NCI-H69 (cell line): ENCODE results near the gene NBAS.

Source experiments
- DNase-seq: peaks from one replicate; lab custom pipeline; 2025; lab: John Stamatoyannopoulos, UW

The NBAS gene

DNA sequence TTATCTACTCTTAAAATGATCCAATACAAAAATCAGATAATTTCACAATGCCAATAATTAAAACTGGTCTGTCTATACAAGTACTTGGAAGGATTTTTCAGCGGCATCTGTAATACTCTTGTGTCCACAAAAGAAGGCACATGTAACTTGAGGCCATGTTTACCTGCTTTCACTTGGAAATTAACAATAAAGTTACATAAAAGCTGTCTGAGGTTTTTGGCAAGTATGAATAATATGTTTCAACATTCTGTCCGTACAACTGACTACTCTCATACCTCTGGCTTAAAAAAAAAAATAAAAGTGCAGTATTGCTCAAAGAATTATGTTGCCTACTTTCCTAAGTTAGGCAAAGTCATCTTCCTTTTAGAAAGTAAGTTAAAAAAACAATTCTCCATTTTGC lies 253.6 kb downstream of the NBAS start:
- peak; percentile 7 for DNase-seq

DNA sequence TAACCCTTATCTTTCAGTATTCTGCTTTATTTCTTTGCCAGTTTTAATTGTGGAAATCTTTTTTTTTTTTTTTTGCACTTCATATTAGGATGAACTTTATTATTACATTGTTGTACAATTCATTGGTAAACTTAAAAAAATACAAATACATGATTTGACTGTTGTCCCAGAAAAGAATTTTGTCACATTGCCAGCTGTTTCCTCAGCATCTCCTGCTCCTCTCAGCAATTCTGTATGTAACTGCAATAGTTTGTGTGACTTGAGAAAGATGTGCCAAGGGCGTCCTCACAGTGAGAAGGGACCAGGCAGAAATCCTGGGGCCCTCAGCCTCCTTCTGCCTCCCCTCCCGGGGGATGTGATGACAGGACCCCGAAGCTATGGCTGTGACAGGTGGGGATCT lies 254.4 kb downstream of the NBAS start:
- no peak for DNase-seq

DNA sequence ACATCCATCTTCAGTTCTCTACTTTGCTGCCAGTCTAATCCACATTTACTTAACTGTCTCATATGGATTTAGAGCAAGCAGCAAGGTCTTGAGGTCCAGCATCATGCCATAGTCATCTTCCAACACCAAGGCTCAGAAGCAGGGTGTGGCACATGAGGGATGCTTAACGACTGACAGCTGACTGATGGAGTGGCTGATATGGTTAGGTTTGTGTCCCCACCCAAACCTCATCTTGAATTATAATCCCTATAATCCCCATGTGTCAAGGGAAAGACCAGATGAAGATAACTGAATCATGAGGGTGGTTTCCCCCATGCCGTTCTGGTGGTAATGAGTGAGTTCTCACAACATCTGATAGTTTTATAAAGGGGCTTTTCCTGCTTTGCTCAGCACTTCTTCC lies 257.3 kb downstream of the NBAS start:
- DNase-seq: no peak

DNA sequence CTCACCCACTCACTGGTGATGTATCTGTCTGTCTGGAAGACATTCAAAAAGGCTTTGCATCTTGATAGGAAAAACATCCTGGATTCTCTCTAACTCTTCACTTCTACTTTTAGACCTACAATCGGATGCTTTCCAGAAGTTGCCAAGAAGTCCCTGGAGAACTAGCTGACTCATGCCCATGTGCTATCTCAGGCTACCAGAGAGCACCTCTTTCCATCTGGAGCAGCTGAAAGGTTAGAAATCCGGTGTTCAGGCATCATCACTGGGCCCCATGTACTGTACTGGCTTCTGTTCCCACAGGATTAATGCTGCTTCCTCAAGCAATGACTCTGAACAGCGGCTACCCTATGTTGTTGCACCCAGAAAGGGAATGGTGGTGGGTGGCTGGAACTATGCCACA lies 259.0 kb downstream of the NBAS start:
- DNase-seq: no peak

DNA sequence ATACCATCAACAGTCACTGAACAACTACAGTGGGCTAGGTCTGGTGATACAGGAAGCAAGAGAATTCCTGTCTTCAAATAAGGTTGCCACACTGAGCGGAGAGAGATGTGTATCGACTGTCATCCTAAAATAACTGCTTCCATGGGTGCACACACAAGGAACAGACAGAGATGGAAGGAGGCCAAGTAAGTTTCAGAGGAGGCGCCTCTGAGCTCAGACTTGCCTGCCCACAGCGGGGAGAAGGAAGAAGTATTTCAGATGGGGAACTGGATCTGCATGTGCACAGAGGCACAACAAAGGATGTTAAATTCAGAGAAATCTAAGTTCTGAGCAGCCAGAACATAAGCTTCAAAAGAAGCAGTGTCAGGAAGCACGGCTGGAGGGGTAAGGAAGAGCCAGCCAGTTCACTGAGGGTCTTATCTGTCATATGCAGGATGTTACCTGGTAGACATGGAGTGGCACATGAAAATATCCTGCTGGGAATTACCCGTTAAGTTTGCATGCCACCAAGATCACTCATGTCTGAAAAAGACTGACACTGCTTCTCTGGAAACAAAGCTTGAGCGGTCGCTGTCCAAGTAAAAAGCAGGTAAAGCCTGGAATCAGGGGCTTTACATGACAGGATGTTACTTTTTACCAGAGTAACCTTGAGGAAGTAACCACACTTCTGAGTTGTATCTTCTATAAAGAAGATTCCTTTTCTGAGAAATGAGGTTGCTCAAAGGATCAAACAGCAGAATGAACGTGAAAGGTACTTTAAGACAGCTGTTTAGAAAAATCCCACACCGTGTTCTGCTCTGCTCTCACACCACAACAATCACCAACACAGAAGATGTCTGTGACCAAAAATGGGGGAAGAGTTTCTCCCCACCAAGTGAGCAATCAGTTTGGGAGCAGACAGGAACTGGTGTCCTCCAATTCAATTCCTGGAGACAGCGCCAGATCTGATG lies 260.2 kb downstream of the NBAS start:
- DNase-seq: no peak

DNA sequence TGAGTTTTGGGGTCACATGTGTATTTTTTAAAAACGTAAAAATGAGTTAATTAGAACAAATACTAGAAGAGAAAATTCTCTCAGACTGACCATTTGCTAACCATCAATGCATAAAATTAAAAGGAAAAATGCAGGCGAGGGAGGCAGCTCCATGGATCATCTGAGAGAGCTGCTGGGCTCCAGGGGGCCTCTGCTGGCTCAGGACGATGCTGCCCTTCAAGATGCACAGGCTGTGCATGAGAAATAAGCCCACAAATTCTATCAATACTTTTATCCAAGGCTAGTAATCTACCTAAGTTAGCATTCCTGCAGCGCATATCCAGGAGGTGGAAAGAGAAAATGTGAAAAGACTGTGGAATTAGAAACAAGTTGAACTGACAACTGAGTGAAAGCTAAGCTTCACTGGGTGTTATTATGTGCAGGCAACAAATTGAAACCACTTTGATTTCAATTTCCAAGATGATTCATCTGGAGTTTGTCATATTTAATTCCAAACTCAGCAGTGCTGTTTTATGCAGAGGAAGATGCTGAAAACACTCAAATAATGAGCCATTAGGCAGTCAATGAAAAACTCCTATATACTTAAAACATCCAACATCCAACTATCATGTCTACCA lies 261.1 kb downstream of the NBAS start:
- DNase-seq: no peak

DNA sequence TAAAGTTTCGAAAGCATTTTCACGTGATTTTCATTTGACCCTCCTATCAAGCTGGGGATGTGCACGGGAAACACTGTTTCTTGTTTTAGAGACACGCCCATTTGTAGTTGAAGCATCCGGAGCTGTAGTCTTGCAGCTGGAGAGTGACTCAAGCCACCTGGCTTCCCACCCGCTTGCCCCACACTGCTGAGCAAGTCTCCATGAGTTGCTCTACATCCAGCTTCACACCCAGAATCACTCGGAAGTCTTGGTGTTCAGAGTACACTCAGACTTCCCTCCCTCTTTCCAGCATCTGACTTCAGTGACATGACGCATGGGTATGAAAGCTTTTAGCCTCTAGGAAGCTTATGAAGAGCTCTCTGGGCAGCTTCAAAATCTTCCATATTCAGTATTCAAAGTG lies 262.4 kb downstream of the NBAS start:
- DNase-seq: no peak

DNA sequence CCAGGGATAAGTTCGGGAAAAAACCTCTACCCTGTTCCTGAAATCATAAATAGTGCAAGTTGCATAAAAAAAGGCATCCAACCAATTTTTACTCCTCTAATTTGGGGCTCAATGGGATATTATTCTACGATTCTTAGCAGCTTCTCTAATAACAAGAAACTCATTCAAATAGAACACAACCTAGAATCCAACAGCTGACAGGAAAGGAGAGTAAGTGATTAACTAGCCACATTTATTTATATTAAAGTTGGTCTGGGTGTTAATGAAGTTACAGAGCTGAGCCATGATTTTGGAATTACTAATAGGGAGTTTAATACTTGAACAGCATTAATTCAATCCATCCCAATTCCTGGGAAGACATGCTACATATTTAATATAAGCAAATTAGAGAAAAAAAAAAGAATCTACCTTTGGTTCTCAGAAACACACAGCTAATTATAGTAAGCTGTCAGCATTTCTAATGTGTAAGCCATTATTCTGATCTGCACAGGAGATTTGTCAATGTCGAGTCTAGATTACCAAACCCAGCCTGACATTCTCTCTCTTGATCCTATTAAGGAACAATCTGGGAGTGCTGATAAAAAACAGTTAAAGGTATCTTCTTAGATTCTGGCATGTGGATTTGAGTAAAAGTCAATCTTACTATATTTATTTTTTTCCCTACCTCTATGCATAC lies 267.7 kb downstream of the NBAS start:
- DNase-seq: no peak

DNA sequence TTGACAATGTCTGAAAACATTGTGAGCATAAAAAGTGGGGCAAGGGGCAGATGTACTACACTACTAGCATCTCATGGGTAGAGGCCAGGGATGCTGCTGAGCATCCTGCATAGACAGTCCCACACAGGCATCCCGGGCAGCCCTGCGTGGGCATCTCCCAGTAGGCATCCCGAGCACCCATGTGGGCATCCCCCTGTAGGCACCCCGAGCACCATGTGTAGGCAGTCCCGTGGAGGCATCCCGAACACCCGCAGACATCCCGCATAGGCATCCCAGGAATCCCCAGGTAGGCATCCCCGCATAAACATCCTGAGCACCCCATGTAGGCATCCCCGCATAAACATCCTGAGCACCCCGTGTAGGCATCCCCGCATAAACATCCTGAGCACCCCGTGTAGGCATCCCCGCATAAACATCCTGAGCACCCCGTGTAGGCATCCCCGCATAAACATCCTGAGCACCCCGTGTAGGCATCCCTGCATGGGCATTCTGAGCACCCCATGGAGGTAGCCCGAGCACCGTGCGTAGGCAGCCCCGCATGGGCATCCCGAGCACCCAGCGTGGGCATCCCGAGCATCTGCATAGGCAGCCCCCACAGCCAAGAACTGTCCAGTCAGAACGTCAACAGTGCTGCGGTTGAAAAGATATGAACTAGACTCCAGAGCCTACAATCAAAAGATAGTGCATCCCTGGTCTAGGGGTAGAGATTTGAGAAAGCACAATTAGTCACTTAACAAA lies 273.5 kb downstream of the NBAS start:
- no peak for DNase-seq

DNA sequence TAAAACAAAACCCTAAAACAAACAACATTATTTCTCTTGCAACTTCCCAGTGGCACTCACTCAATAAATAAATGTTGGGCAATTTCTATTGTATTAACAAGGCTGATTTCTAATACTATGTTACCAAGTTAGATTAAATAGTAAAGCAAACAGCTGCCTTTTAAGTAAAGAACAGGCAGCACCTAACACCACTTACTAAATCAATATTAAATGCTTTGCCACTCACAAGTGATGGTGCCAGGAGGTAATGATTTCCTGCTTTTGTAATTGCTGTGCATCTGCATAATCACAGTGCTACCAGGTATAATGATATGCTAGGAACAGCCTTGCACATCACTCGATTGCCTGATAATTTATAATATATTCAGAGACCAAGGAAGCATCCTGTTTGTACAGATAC lies 276.5 kb downstream of the NBAS start:
- peak; percentile 87 for DNase-seq

DNA sequence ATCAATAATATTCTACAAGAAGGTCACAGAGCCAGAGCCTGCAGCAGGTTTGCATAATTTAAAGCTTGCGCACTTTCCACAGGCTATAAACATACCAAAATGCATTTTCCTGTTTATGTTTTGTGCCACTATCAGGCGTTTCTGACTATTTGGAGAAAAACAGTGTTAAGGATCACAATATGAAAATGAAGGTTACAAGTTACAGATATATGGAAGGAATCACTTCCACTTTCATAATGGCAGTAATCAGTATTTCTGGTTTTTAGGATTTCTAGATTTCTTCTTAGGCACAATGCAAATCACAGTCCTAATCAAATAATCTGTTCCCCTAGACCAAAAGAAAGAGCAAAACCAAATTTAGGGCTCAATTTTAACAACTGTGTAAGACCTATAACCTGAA lies 279.5 kb downstream of the NBAS start:
- no peak for DNase-seq

DNA sequence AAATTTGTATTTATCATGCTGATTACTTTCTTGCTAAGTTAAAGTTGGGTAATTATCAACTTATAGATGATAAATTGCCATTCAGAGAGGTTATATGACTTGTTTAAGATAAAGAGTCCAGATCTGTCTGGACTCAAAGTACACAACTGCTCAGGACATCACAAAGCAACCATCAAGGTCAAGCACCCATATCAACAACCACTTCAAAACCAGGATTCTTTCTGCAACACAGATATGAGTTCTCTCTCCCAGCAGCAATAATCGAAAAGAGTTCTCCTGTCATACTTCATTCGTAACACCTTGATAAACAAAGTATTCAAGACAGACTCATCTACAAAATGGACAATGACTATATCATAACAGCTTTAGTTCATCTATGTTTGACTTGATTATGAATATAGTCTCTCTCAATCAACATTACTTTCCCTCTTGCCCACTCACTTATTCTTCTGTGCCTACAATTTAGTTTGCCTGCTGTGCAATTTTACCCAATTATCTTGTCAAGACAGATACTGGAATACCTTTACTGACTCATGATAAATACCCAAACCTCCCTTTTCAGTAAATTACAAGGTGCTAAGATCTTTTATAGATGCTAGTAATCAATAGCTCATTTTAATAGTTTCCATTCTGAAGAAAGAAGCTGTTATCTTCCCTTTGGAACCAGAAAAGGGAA lies 281.8 kb downstream of the NBAS start:
- DNase-seq: peak; percentile 45

DNA sequence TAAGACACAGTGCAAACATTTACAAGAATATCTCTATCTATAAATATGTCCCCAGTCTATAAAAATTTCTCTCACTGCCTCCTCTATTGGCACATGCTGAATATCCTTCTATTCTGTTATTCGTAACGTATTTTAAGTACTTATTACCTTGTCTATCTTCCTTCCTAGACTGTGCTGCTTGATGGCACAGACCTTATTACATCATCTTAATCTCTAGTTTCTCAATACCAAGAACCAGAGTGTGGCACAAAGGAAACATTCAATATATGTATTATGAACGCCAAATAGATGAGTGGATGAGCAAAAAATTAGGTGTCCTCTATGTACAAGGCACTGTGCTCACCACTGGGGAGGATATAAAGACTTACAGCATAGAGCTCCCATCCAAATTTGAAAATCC lies 282.8 kb downstream of the NBAS start:
- no peak for DNase-seq

DNA sequence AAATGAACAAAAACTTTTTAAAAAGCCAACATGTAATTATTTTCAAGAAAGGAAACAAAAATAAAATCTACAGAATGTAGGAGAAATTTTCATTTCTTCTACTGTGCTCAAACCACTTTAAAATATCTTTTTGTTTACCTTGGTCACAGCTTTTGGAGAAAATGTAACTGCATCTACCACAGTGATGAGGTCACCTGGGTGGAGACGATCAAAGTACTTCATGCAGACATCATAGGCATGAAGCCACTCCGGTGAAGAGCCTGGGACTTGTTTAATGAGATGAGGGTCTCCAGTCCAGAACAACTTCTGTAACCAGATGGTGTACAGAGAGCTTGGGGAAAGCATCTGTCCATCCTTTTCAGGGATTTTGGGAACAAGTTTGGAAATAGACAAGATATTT lies 285.8 kb downstream of the NBAS start:
- DNase-seq: no peak

DNA sequence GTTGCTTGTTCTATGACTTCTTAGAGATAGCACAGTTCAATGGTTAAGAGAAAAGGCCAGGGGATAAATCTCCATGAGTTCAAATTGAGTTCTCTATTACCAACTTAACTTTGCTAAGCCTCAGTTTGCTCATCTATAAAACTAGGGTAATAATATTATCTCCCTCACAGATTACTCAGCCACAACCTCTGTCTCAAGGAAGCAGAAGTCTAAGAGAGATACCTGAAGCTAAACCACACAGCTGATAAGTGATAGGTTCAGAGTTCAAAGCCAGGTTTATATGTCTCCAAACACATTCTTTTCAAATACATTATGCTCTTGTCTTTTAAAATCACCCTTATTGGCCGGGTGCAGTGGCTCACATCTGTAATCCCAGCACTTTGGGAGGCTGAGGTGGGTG lies 287.7 kb downstream of the NBAS start:
- no peak for DNase-seq

DNA sequence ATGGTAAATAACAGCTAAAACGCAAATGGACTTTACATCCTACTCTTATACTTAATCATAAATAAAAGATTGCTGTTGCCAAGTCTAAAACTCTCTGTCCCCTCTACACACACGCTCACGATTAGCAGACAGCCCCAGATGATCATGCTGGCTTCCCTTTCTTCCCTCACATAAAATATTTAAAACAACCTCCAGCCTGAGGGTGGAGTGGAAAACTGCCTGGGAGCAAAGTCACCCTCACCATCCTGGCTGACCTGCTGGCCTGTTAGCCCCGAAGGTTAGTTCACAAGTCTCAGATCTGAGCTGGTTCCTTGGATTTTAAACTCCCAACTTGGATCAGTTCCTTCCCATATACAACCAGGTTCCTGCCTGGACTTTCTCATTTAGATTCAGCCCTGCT lies 288.2 kb downstream of the NBAS start:
- no peak for DNase-seq

DNA sequence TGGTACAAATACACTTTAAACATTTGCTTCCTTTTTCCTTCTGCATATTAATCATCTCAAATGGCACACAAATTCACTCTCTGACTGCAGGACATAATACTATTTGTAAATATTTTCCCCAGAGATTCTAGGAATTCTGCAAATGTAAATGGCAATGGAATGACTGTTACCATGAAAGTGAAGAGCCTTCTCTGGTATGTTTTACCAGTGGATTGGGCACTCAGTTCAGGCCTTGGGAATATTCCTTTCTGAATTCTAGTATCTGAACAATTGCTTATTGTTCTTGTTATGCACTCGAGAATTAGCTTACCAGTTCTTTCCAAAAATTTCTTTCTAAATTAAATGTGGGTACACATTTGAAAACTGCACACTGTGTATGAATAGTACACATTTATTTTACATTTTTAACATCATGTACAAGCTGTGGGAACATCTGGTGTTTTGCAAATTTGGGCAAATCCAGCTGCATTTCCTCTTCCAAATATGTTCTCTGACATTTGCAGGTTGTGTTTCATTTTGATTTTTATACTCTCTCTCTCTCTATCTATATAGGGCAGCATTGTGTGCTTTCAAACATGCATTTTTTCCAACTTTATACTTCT lies 289.1 kb downstream of the NBAS start:
- DNase-seq: no peak

DNA sequence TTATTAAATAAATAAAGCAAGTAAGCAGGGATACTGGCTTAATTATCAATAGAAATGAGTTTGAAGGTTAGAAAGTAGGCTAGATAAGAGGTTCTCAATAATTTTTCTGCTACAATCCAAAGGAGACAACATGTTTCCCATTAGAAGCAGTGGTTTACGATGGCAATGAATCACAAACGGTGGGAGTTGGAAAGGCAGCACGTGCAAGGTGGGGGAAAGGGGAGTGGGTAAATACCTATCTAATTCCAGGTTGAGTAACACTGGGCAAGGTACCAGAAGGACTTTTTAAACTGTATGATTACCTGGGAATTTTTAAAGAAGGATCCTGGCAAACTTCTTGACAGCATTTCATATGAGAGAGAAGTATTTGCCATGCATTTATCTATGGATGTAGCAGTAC lies 289.9 kb downstream of the NBAS start:
- DNase-seq: peak; percentile 58

DNA sequence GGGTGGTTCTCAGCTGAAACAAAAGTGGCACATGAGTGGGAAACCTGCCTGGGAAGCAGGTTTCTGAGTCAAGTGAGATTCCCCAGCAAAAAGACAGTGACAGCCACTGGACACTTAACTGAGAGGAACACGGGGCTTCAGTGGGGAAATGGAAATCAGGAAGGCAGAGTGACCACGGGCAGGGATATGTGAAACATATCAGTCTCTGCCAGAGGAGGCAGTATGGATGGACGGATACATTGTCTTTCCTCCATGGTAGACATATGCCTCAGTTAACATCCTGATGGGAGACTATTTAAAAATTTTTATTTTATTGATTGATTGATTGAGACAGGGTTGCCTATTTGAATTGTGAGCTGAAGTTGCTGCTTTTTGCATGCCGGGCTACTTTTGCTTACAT lies 292.1 kb downstream of the NBAS start:
- DNase-seq: no peak

DNA sequence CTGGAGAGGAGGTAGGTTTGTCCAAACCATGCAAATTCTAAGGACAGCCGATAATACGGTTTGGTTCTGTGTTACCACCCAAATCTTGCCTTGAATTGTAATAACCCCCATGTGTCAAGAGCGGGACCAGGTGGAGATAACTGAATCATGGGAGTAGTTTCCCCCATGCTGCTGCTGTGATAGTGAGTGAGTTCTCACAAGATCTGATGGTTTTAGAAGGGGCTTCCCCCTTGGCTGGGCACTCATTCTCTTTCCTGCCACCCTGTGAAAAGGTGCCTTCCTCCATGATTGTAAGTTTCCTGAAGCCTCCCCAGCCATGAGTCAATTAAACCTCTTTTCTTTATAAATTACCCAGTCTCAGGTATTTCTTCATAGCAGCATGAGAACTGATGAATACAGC lies 295.2 kb downstream of the NBAS start:
- DNase-seq: no peak

DNA sequence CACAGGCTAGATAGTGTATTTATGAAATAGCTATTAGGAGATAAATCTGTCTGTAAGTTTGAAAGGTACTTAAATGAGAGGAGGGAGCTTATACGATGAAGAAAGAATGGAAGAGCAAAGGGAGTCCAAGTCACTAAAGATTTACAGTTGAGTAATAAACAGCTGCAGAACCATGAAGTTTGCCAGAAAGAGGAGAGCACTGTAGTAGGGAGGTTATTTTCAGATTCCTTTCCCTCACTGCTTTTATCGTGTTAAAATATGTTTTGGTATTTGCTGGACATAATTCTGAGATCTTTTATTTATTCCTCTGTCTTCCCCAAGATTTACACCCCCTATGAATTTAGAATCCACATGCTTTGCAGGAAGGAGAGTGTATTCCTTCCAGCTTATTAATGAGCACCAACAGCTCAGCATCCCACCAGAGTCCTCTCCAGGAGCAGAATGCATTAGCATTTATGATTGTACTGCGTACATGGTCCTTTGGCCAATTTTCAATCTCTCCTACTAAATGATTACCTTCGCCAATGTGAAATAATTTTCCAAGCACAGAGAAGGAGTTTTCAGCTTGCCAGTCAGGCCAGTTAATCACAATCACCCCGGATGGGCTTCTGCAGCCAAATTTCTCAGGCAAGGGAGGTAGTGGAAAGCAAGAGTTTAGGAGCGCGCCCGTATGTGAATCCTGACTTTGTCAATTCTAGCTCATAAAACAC lies 297.0 kb downstream of the NBAS start:
- DNase-seq: no peak
